Kidney (tissue), 14 donors: ENCODE measurements around the gene GTPBP2. TPM values are rescaled to one million over a fixed set of nuclear protein-coding genes. Genes with fewer than 3 reads are reported as not detected.

ENCODE experiments used
- DNase-seq, 5 donors: peaks; one replicate each; pipeline ENCODE4 v3.0.0-alpha.2; 2013 to 2020
- FAIRE-seq: peaks from 2 replicates; lab custom pipeline; 2012; peaks lifted over from hg19 to GRCh38; lab: Jason Lieb, UNC
- H3K27ac ChIP-seq, 2 donors: one replicate each; pipeline ENCODE4 v1.7.0; 2013; ENCODE audit warnings: low read depth in 2 of 2, low read length in 2 of 2, inconsistent platforms in 1 of 2
- H3K27me3 ChIP-seq: one replicate; pipeline ENCODE4 v1.7.1; 2013; ENCODE audit warnings: low read length, inconsistent platforms; ENCODE audit not compliant: control insufficient read depth, insufficient read depth
- H3K36me3 ChIP-seq, 3 donors: one replicate each; pipeline versions ENCODE4 v1.7.0 to v1.7.1; 2013; ENCODE audit warnings: low read length in 3 of 3, control low read depth in 1 of 3, inconsistent platforms in 1 of 3; ENCODE audit not compliant: insufficient read depth in 3 of 3, control insufficient read depth in 2 of 3
- H3K4me1 ChIP-seq, 3 donors: one replicate each; pipeline versions ENCODE4 v1.7.0 to v1.7.1; 2013; ENCODE audit warnings: low read length in 3 of 3, inconsistent platforms in 1 of 3, low read depth in 1 of 3; ENCODE audit not compliant: control insufficient read depth in 2 of 3, insufficient read depth in 2 of 3
- H3K4me3 ChIP-seq, 3 donors: one replicate each; pipeline versions ENCODE4 v1.7.0 to v1.8.1; 2013; ENCODE audit warnings: low read length in 3 of 3, control low read depth in 1 of 3, inconsistent platforms in 1 of 3
- H3K9ac ChIP-seq, 3 donors: one replicate each; pipeline versions ENCODE4 v1.7.0 to v1.7.1; 2013; ENCODE audit warnings: low read length in 3 of 3, control low read depth in 1 of 3, inconsistent platforms in 1 of 3
- H3K9me3 ChIP-seq, 3 donors: one replicate each; pipeline versions ENCODE4 v1.7.0 to v1.7.1; 2013; ENCODE audit warnings: low read length in 3 of 3, control low read depth in 1 of 3, inconsistent platforms in 1 of 3; ENCODE audit not compliant: control insufficient read depth in 2 of 3, insufficient read depth in 1 of 3
- intact Hi-C: fragments of 100-400 bp; cut with DNase I; formaldehyde crosslinking; loops from one replicate; pipeline ENCODE4 v1.11.1; 2022
- polyA plus RNA-seq: library from polyadenylated mRNA; stranded (reverse); fragments of 350-450 nt; fragmentation: Illumina TruSeq; extraction: RNeasy Lipid Tissue Mini Kit (QIAGEN cat#74804); gene quantifications from one replicate; pipeline ENCODE4 v1.2.3, GENCODE V29; 2014; ENCODE audit warnings: low read depth, low replicate concordance; ENCODE audit not compliant: insufficient read depth
- total RNA-seq: library from RNA; stranded (reverse); fragmentation: NEBNext Ultra II Directional; extraction: Animal tissue kit (Norgen Biotek cat#: 25700); gene quantifications from one replicate; pipeline ENCODE4 v1.2.1, GENCODE V29; 2021
- TF ChIP-seq, protein P1 (sequence below): IDR thresholded peaks from 3 replicates; pipeline ENCODE4 v1.5.1; 2012; ENCODE audit warnings: mild to moderate bottlenecking, moderate library complexity, borderline replicate concordance; ENCODE audit not compliant: insufficient read depth; ENCODE audit errors: extremely low read depth
- donor health status: control.
- donor health status: control.
- donor health status: control.
- donor health status: control.
- donor health status: control.
- donor health status: DM: yes; HTN: yes; CAD: no.
- donor health status: Normal renal cell carcinoma (clear cell type).

GTPBP2 gene
- total and polyA plus RNA-seq, 2 donors from 2014 or later: 19.7 to 64.6 TPM

DNA sequence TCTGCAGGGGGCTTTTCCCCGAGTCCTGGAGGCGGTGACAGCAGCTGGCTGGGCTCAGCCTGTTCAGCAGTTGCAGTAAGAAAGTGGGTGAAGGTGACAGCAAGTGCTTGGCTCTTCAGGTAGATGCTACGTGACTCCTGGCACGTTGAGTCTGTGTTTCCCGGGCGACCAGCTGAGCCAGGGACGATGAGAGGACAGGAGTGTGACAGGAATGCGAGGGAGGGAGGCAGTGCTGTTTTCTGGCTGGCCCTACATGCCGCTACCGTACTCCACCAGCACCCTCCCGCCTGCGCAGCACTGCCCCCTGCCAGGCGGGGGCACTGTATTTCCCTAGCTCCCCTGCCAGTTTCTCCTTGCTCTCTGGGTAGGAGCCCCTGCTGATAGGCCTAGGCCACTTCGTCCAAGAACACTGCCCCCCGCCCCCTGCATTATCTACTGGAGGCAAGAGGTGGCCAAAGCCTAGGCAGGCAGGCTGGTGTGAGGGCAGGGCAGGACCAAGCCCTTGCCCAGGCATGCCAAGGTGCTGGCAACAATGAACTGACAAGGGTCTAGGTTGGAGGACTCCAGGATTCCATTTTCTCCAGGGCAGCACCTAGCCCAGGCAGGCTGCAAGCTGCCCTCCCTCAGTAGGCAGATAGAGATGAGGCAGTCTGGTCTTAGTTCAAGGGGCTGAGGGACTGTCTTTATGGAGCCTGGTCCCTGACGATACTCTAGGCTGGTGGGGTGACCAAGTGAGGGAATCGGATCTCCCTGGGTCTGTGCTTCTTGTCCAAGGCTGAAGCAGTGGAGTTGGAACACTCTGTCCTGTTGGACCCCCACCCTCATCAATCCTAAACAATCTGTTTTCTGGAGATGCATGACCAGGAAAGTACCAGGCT, 39.3 kb upstream of the GTPBP2 start:
- Histone ChIP-seq H3K36me3 (peaks cover 0 to 11% (median 5%) of the 10 kb centered on the region in 3 donors), H3K9me3 (no peaks in the 10 kb centered on the region), H3K27ac (peak overlapping the region in 1 of 2 donors; percentile 32), H3K4me1 (peaks cover 3 to 17% (median 15%) of the 10 kb centered on the region in 3 donors), H3K27me3 (no peaks in the 10 kb centered on the region), H3K4me3 (no peak overlapping the region), H3K9ac (peak overlapping the region in 1 of 3 donors; percentile 22)
- peak; percentile 89 to 98 (median 97) for DNase-seq
- FAIRE-seq: no peak
- intact Hi-C loops: loop anchor here (5.0 to 10.0 kb wide), 2 partner anchors 96 to 414 kb away; no protein-coding TSS in a partner anchor
- TF ChIP-seq, protein P1, sequence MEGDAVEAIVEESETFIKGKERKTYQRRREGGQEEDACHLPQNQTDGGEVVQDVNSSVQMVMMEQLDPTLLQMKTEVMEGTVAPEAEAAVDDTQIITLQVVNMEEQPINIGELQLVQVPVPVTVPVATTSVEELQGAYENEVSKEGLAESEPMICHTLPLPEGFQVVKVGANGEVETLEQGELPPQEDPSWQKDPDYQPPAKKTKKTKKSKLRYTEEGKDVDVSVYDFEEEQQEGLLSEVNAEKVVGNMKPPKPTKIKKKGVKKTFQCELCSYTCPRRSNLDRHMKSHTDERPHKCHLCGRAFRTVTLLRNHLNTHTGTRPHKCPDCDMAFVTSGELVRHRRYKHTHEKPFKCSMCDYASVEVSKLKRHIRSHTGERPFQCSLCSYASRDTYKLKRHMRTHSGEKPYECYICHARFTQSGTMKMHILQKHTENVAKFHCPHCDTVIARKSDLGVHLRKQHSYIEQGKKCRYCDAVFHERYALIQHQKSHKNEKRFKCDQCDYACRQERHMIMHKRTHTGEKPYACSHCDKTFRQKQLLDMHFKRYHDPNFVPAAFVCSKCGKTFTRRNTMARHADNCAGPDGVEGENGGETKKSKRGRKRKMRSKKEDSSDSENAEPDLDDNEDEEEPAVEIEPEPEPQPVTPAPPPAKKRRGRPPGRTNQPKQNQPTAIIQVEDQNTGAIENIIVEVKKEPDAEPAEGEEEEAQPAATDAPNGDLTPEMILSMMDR: peak; percentile 38

DNA sequence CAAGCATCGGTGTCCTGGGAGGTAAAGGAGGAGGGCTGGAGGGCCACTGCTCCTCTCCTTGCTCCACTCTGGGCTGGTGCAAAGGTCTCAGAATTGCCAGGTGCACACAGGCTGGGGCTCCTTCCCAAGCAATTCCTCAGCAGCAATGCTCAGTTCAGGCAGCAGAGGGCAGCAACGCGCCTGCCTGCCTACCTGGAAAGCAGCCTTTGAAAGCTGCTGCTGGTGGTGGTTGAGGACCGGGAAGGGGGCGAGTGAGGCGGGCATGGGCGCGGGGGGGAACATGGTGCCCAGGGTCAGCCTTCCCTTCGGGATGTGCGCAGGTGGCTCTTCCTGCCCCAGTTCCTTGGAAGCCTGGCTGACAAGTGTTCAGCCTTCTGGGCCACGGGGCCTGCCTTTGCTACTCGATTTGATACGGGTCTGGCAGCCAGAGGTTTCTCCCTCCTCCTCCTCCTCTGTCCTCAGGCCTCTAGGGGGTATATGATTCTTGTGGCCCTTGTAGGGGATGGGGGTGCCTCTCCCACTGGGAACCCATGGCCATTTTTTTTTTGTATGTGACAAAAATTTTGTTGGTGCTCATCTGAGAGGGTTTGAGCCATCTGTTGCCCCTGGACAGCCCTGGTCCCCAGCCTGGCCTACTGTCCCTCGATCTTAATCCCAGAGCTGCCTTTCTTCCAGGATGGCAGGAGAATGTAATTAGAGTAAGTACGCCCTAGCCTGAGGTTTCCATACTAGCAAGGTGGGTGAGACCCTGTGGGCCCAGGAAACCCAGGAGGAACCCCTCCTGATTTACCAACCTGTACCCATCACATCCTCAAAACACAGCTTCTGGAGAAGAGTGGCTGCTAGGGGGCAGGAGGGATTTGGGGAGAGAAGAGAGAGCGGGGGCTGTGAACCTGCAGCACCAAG, 38.4 kb upstream of the GTPBP2 start:
- TF ChIP-seq, protein P1: peak; percentile 98
- Histone ChIP-seq H3K27me3 (no peaks in the 10 kb centered on the region), H3K9me3 (no peaks in the 10 kb centered on the region), H3K4me1 (peaks cover 3 to 17% (median 15%) of the 10 kb centered on the region in 3 donors), H3K4me3 (peak overlapping the region in 1 of 3 donors; percentile 18), H3K9ac (peak overlapping the region in 1 of 3 donors; percentile 22), H3K27ac (peak overlapping the region in 1 of 2 donors; percentile 32), H3K36me3 (peaks cover 0 to 10% (median 5%) of the 10 kb centered on the region in 3 donors)
- no peak for FAIRE-seq
- intact Hi-C loops: loop anchor here (5.0 to 10.0 kb wide), 2 partner anchors 97 to 415 kb away; no protein-coding TSS in a partner anchor
- peak; percentile 90 to 96 (median 94) for DNase-seq

DNA sequence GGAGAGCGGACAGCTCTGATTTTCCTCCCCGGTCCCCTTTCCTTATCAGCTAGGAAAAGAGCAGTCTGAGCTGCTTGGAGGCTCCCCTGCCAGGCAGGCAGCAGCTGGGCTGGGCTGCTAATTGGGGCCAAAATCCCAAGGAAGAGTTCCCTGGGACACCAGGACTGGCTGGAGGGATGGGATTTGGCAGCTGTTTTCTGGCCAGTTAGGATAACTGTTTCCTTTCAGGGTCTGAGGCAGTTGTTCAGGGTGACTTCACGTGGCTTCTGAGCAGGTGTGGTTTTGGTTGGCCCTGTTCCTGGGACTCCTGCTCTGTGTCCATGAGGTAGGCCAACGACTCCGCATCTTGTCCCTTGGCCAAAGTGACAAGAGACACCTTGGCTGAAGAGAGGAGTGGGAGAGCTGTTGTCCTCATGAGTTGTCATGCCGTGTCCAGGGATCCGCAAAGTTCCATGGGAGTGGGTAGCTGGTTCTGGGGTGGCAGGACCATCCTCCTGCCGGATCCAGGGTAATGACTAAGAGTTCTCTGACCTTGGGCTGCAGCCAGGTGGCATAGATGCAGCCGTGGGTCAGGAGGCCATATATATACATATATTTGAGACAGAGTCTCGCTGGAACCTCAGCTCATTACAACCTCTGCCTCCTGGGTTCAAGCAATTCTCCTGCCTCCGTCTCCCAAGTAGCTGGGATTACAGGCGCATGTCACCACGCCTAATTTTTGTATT, 37.3 kb upstream of the GTPBP2 start:
- intact Hi-C loops: loop anchor here (5.0 to 10.0 kb wide), 2 partner anchors 98 to 416 kb away; no protein-coding TSS in a partner anchor
- Histone ChIP-seq H3K36me3 (peaks cover 0 to 3% (median 2%) of the 10 kb centered on the region in 3 donors), H3K4me3 (no peak overlapping the region), H3K9ac (no peak overlapping the region), H3K9me3 (no peaks in the 10 kb centered on the region), H3K4me1 (peaks cover 3 to 17% (median 15%) of the 10 kb centered on the region in 3 donors), H3K27ac (no peak overlapping the region), H3K27me3 (no peaks in the 10 kb centered on the region)
- TF ChIP-seq, protein P1: no peak
- DNase-seq: no peak
- no peak for FAIRE-seq
